HUES48 (cell line): Measurements from ENCODE around the gene MCCD1.
"Not testable (repeated sequence)": the region's sequence is repeated elsewhere in the genome, so short reads cannot be mapped to it uniquely, and the experiment has no call there.

Experiments
- H3K27ac ChIP-seq: one replicate; pipeline ENCODE4 v1.7.0; 2013; ENCODE audit warnings: low read depth, low read length, inconsistent platforms
- H3K27me3 ChIP-seq: 2 replicates; pipeline ENCODE4 v1.6.1; 2013; ENCODE audit warnings: mild to moderate bottlenecking, low read length; ENCODE audit not compliant: control insufficient read depth, insufficient read depth
- H3K36me3 ChIP-seq: 2 replicates; pipeline ENCODE4 v1.6.1; 2013; ENCODE audit warnings: low read length; ENCODE audit not compliant: control insufficient read depth, insufficient read depth
- H3K4me1 ChIP-seq: 2 replicates; pipeline ENCODE4 v1.6.1; 2013; ENCODE audit warnings: mild to moderate bottlenecking, low read length; ENCODE audit not compliant: control insufficient read depth, insufficient read depth
- H3K4me3 ChIP-seq: 2 replicates; pipeline ENCODE4 v1.5.1; 2013; ENCODE audit warnings: mild to moderate bottlenecking, low read depth, low read length
- H3K9ac ChIP-seq: 2 replicates; pipeline ENCODE4 v1.6.1; 2013; ENCODE audit warnings: mild to moderate bottlenecking, low read depth, low read length, moderate library complexity
- H3K9me3 ChIP-seq: 2 replicates; pipeline ENCODE4 v1.6.1; 2013; ENCODE audit warnings: low read length; ENCODE audit not compliant: control insufficient read depth, insufficient read depth

Gene MCCD1

DNA sequence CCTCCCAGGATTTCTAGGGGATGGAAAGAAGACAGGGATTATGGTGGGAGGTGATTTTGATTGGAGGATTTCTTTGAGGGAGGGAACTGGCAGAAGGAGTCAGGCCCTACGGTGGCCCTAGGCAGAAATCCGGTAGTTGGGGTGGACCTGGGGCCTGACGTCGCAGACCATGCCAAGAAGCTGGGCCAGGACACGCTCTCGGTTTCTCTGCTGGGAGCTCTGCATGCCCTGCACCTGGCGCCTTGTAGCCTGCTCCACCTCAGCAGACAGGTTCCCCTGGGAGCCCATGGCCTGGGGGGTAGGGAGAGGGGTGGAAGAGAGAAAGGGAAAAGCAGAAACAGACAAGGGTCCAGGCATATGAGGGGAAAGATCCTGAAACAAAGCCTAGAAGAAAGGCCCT lies 16.5 kb downstream of the MCCD1 start:
- Histone ChIP-seq H3K9ac (no peak overlapping the region), H3K4me1 (peaks cover 14% of the 10 kb centered on the region), H3K4me3 (no peak overlapping the region; the same call in 1 of the 2 replicates), H3K27me3 (no peaks in the 10 kb centered on the region), H3K9me3 (no peaks in the 10 kb centered on the region), H3K27ac (no peak overlapping the region), H3K36me3 (peaks cover 25% of the 10 kb centered on the region)

DNA sequence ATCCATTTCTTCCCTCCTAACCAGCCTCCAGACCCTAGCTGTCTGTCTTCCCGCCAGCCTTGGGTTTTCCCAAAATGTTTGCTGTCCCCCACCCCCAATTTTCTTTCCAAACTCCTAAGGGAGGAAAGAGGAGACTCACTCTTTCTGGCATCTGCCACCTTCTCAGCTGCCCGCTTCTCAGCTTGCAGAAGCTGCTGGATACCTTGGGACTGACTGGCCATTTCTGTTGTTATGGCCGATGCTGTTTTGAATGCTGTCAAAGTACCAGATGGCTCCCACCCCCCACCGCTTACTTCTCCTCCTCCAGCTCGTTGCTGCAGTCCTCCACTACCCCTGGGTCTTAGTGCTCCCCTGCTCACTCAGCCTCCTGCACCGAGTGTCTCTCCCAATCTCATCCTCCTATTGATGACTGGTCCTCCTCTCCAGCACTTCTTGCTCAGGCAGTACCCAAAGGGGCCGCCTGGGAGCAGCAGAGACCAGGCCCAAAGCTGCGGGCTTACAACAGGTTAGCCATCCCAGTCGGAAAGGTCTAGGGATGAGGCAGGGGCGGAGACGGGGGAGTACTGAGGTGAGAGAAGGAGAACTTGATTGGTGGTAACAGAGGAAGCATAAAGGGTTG lies 17.7 kb downstream of the MCCD1 start, which contains the start of gene ATP6V1G2:
Gene ATP6V1G2, minus strand, starts transcription at position 270 of the 619 bp plus-strand sequence. Its CDS starts 49 bp downstream, at position 221.
- Histone ChIP-seq H3K27me3 (no peaks in the 10 kb centered on the region), H3K9ac (peak within 1 kb of the TSS; percentile 65), H3K27ac (peak within 1 kb of the TSS; percentile 67), H3K4me3 (peak within 1 kb of the TSS; percentile 76), H3K36me3 (peaks cover 27% of the 10 kb centered on the region), H3K4me1 (peaks cover 12% of the 10 kb centered on the region; the same call in 1 of the 2 replicates), H3K9me3 (no peaks in the 10 kb centered on the region)

DNA sequence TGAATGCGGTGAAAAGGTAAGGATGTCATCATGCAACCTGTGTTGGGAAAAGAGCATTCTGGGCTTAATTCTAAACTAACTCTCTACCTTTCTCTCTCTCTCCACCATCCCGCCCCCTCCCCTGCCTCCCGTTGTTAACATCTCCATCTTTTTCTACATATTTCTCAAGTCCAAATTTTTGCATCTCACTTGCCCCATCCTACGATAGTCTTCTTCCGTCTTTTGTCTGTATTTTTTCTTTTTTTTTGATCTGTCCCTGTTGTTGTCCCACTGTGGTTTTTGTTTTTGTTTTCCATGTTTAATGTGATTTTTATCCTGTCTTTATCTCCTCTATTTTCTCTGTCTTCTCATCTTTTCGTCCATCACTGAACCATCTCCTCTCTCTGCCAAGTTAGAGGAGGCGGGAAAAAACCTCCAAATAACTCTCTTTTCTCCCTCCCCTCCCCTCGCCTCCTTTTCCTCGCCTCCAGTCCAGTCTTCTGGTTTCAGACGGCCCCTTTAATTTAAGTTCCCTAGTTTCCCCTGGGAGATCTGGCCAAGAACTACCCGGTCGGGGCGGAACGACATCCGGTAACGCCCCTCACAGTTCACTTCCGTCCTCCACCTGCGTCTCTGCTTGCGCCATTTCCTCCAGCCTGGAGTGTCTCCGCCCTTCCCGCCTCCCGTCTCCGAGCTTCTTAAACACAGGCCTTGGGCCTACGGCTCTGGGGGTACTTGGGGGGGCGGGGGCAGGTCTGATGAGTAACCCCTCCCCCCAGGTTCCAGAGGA lies 18.4 kb downstream of the MCCD1 start, which contains the start of gene NFKBIL1:
Gene NFKBIL1, plus strand, starts transcription at position 651 of the 769 bp plus-strand sequence. Its CDS starts 87 bp downstream, at position 738.
- Histone ChIP-seq H3K36me3 (peaks cover 27% of the 10 kb centered on the region), H3K4me1 (peaks cover 12% of the 10 kb centered on the region; the same call in 1 of the 2 replicates), H3K9me3 (no peaks in the 10 kb centered on the region), H3K4me3 (peak within 1 kb of the TSS; percentile 76), H3K27ac (peak within 1 kb of the TSS; percentile 67), H3K9ac (peak within 1 kb of the TSS; percentile 65), H3K27me3 (no peaks in the 10 kb centered on the region)

DNA sequence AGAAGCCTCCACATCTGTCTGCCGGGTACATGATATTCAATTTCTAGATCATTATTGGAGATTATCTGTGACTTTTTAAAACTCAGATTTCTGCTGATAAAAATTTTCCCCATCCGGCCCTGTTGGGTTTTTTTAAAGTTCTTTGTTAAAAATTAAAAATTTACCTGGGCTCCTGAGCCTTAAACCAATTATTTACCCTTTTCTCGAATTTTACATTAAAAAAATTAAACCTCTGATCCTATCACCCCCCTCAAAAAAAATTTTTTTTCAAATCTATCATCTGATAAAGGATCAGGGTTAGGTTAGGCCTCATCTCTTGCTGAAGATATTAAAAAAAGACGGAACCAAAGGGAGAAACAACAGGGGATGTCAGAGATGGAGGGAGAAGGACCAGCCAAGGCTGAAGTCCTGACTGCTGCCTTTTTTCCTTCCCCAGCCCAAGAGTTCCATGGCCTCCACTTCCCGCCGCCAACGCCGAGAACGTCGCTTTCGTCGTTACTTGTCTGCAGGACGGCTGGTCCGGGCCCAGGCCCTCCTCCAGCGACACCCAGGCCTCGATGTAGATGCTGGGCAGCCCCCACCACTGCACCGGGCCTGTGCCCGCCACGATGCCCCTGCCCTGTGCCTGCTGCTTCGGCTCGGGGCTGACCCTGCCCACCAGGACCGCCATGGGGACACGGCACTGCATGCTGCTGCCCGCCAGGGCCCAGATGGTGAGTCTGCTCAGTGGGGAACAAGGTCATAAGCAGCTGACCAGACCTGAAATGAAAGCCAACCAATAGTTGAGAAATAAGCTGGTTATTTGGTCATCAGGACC lies 19.2 kb downstream of the MCCD1 start:
- H3K9me3 ChIP-seq: no peaks in the 10 kb centered on the region
- H3K4me1 ChIP-seq: peaks cover 11% of the 10 kb centered on the region; the same call in 1 of the 2 replicates
- peak overlapping the region; percentile 76 for H3K4me3 ChIP-seq
- no peaks in the 10 kb centered on the region for H3K27me3 ChIP-seq
- H3K9ac ChIP-seq: no peak overlapping the region; the same call in 1 of the 2 replicates
- H3K36me3 ChIP-seq: peaks cover 27% of the 10 kb centered on the region
- H3K27ac ChIP-seq: peak overlapping the region; percentile 67

GRCh38 chr6:31548544-31548873 lies 19.7 kb downstream of the MCCD1 start:
- Histone ChIP-seq H3K9me3 (no peaks in the 10 kb centered on the region), H3K27ac (no peak overlapping the region), H3K4me3 (no peak overlapping the region), H3K27me3 (no peaks in the 10 kb centered on the region), H3K4me1 (peaks cover 7% of the 10 kb centered on the region; the same call in 1 of the 2 replicates), H3K36me3 (peaks cover 31% of the 10 kb centered on the region), H3K9ac (no peak overlapping the region)

- H3K4me1 ChIP-seq, H3K9me3 ChIP-seq, H3K27me3 ChIP-seq, H3K4me3 ChIP-seq, H3K9ac ChIP-seq, H3K27ac ChIP-seq: not testable (repeated sequence)
- H3K36me3 ChIP-seq: peaks cover 36% of the 10 kb centered on the region
Measured at GRCh38 chr6:31551371-31551770, 22.6 kb downstream of the MCCD1 start.

DNA sequence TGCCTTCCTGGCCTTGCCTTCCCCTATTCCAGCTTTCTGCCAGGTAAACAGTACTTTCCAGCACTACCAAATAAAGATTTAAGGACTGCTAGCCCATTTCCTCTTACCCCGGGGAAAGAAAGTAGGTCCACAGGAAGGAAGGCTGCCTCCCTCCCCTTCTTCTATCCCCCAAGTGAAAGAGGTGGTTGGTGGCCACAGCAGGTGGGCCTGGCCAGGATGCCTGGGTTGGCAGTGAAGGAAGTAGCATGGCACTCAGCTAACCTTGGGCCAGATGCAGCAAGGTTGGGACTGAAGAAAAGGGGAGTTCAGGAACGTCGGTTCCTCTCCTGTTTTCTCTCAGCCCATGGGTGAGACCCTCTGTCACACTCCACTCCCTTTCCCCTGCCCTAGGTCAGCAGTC lies 27.5 kb downstream of the MCCD1 start:
- H3K4me3 ChIP-seq: no peak overlapping the region
- H3K36me3 ChIP-seq: peaks cover 40% of the 10 kb centered on the region
- no peaks in the 10 kb centered on the region for H3K9me3 ChIP-seq
- no peak overlapping the region for H3K27ac ChIP-seq
- no peaks in the 10 kb centered on the region for H3K27me3 ChIP-seq
- H3K4me1 ChIP-seq: no peaks in the 10 kb centered on the region
- H3K9ac ChIP-seq: no peak overlapping the region

GRCh38 chr6:31557443-31558317 lies 28.9 kb downstream of the MCCD1 start:
- Histone ChIP-seq H3K9ac (no peak overlapping the region), H3K36me3 (peaks cover 40% of the 10 kb centered on the region), H3K4me1 (no peaks in the 10 kb centered on the region), H3K4me3 (no peak overlapping the region), H3K27me3 (no peaks in the 10 kb centered on the region), H3K9me3 (no peaks in the 10 kb centered on the region), H3K27ac (no peak overlapping the region)

DNA sequence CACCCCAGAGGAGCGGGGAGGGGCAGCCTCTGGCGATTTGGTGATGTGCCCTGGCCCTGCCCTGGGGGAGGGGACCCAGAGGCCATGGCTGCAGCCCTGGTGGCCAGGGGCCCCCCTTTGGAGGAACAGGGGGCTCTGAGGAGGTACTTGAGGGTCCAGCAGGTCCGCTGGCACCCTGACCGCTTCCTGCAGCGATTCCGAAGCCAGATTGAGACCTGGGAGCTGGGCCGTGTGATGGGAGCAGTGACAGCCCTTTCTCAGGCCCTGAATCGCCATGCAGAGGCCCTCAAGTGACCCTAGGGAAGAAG lies 29.5 kb downstream of the MCCD1 start:
- H3K4me3 ChIP-seq: no peak overlapping the region
- H3K9me3 ChIP-seq: no peaks in the 10 kb centered on the region
- H3K27me3 ChIP-seq: no peaks in the 10 kb centered on the region
- H3K27ac ChIP-seq: no peak overlapping the region
- no peak overlapping the region for H3K9ac ChIP-seq
- no peaks in the 10 kb centered on the region for H3K4me1 ChIP-seq
- peaks cover 36% of the 10 kb centered on the region for H3K36me3 ChIP-seq
